Hematopoietic multipotent progenitor cell treated with erythropoietin and hydrocortisone succinate and interleukin-3 and kit ligand, for 4 days (in vitro differentiated cells): ENCODE results near the gene CLEC10A.
"Not testable (repeated sequence)": the region's sequence is repeated elsewhere in the genome, so short reads cannot be mapped to it uniquely, and the experiment has no call there.

Experiments
- DNase-seq: peaks from one replicate; pipeline ENCODE4 v3.0.0-alpha.2; 2015

Gene CLEC10A

GRCh38 chr17:7079581-7080455, at the start of gene CLEC10A:
Gene CLEC10A (minus strand): TSS chr17:7080251. CDS start chr17:7078812, 1,439 bp downstream.
- DNase-seq, result peak; percentile 30

DNA sequence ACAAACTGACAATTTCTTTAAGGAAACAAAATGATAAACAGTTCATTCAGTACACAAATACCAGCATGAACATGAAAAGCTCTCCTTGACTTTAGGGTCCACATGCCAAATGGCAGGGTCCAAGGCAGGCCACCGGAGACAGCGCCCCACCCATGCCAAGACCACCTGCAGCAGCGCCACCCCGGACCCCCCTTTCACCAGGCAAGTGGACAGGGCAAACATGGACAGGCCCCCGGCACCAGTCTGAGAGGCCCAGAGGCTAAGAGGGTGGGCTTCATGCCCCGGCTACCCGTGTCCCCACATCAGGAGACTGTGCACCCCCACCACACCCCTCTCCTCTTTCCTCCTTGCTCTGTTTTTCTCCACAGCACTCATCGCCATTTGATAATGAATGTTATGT, 49.3 kb upstream of the CLEC10A start:
- DNase-seq, result no peak

- no peak for DNase-seq
Observed at GRCh38 chr17:7128160-7128559, 48.1 kb upstream of the CLEC10A start.

DNA sequence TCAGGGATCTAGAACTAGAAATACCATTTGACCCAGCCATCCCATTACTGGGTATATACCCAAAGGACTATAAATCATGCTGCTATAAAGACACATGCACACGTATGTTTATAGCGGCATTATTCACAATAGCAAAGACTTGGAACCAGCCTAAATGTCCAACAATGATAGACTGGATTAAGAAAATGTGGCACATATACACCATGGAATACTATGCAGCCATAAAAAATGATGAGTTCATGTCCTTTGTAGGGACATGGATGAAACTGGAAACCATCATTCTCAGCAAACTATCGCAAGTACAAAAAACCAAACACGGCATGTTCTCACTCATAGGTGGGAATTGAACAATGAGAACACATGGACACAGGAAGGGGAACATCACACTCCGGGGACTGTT, 47.5 kb upstream of the CLEC10A start:
- not testable (repeated sequence) for DNase-seq

DNA sequence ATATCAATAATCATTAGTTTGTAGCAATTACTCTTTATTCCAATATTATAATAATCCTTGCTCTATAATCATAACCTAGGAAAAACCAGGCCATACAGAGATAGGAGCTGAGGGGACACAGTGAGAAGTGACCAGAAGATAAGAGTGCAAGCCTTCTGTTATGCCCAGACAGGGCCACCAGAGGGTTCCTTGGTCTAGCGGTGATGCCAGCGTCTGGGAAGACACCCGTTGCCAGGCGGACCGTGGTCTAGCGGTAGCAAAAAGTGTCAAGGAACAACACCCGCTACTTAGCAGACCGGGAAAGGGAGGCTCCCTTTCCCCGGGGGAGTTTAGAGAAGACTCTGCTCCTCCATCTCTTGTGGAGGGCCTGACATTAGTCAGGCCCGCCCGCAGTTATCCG, 46.3 kb upstream of the CLEC10A start:
- DNase-seq, result not testable (repeated sequence)

GRCh38 chr17:7124923-7125322, 44.9 kb upstream of the CLEC10A start:
- DNase-seq, result no peak

GRCh38 chr17:7123844-7124243, 43.8 kb upstream of the CLEC10A start:
- no peak for DNase-seq

- DNase-seq, result no peak
Observed at GRCh38 chr17:7122381-7122780, 42.3 kb upstream of the CLEC10A start.

DNA sequence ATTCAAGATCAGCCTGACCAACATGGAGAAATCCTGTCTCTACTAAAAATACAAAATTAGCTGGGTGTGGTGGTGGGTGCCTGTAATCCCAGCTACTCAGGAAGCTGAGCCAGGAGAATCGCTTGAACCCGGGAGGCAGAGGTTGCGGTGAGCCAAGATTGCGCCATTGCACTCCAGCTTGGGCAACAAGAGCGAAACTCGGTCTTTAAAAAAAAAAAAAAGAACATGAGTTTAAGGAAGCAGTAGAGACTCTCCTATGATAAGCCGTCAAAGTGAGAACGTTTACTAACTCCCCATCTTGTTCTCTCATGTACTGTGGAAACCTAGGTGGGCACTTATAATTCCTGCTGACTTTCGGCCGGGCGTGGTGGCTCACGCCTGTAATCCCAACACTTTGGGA, 40.6 kb upstream of the CLEC10A start:
- DNase-seq, result peak; percentile 64

DNA sequence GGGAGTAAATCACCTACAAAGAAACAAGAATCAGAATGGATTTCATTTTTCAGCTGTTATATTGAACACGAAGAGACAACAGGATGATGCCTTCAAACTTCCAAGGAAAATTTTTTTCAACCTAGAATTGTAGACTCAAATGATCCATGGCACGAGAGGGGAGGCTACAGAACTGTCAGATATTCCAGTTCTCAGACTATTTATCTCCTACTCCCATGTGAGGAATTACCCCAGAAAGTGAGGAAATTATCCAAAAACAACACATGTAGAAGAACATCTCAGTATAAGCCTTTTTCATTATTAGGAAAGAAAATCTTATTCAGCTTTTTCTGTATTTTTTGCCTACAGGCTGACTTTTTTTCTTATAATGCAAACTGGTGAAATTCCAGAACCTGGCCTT, 40.1 kb upstream of the CLEC10A start:
- no peak for DNase-seq

GRCh38 chr17:7119314-7119713, 39.3 kb upstream of the CLEC10A start:
- no peak for DNase-seq

- peak; percentile 82 for DNase-seq
Observed at GRCh38 chr17:7114875-7115614, 35.0 kb upstream of the CLEC10A start.

DNA sequence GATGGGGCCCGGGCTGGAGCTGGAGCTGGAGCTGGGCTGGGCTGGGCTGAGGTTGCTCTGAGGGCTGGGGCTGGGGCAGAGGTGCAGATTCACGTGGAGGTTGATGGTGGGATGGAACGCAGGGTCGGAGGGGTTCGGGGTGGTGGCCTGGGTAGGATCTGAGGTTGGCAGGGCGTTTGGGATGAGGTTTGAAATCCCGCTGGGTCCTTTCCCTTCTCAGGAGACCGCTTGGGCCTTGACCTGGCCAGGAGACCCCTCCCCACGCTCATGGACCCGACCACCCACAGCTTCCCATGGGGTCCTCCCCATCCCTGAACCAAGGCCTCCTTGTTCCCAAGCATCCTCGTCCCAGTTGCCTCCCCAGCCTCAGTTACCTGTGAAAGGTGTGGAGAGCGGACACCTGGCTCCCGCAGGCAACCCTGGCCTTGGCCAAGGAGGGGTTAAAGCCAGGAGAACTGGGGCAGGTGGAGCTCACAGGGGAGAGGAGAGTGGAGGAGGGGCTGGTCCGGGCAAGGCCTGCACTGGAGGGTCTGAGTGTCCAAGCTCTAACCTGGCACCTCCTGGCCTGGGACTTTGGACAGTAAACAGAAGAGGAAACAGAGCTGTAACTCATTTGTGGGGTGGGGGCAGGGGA, 34.3 kb upstream of the CLEC10A start, which contains the start of gene ASGR2:
ASGR2 (minus strand) TSS at position 582 of the 634 bp plus-strand sequence. CDS start 582 bp downstream, outside the sequence.
- DNase-seq, result no peak

- no peak for DNase-seq
Observed at GRCh38 chr17:7113273-7114071, 33.4 kb upstream of the CLEC10A start.

- DNase-seq, result no peak
Observed at GRCh38 chr17:7112510-7113108, 32.6 kb upstream of the CLEC10A start.

- DNase-seq, result no peak
Observed at GRCh38 chr17:7111784-7112509, 31.9 kb upstream of the CLEC10A start.

DNA sequence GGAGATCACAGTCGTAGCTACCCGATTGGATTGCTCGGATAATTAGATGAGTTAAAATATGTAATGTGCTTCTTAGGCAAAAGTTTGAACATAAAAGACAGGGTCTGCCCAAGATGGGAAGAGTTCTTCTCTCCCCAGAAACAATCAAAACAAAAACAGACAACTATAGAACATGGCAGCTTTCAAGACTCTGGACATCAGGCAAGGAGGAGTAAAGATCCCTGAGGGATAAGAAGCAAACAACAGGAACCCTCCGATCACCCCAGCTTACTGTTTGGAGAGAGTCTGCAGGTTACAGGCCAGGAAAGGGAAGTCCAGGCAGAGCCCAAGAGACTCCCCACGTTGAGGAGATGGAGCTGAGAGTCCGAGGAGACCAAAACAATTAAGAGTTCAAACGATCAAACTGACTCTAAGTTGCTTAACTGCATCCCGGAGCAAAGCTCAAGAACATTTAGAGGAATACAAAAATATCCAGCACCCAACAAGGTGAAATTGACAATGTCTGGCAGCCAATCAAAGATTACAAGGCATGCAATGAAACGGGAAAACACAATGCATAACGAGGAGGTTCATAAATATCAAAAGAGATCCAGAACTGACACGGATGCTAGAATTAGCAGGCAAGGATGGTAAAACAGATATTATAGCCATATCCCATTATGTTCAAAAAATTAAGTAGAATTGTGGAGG, 30.7 kb upstream of the CLEC10A start:
- no peak for DNase-seq

DNA sequence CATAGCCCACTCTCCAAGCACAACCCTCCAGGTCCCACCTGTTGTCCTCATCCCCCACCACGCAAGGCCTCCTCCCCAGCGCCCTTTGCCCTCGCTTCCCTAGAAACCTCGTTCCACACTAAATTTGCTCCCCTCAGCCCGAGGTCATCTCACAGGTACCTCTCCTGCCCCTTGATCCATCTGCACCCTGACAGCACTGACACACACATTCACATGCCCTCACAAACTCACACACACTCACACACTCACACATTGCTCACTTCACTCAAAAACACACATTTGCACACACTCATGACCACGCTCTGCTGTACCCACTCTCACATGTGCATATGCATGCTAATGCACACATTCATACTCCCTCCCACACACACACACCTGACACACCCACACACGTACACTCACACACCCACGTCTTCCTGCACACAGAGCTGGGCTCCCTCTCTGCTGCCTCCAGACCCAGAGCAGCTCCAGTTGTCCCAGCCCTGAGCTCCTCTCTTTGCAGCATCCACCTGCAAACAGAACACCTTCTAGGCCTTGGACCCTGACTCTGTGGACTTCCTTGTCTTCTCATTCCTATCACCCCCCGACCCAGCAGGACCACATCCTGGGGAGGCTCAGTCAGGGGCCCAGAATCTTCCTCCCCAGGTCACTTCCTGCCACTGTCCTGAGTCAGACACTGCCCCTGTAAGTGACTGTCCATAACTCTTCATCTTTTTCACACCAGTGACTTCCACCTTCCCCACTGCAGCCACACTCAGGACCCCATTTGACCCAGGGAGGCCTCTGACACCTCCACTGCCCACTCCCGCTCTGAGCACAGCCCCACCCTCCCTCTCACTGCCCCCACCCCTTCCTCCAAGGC, 29.6 kb upstream of the CLEC10A start:
- DNase-seq, result no peak

GRCh38 chr17:7108981-7109380, 28.9 kb upstream of the CLEC10A start:
- no peak for DNase-seq

DNA sequence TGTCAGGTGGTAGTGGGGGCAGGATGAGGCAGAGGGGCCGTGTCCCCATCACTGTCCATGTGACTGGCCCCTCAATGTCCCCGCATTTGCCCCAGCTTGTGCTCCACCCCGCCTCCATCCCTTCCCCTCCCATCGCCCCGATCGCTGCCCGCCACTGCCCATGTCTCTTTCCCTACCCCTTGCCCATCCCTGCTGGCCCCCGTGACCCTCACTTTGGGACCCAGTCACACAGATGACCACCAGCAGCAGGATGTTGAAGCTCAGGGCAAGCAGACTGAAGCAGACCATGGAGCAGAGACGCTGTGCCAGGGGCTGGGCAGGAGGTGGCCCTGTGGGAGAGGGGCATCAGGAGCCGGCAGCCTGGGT, 28.5 kb upstream of the CLEC10A start:
- no peak for DNase-seq
